Lung (tissue), 12 donors: ENCODE results near the gene ADGRE1. TPM values are rescaled to one million over a fixed set of nuclear protein-coding genes. Genes with fewer than 3 reads are reported as not detected.

Source experiments
- ATAC-seq: fragments of 200-7000 bp; cut with Tn5 transposase; one replicate; pipeline ENCODE4 v1.9.1; 2020; ENCODE audit warnings: moderate number of reproducible peaks; ENCODE audit not compliant: insufficient read depth, low FRiP score
- DNase-seq, 3 donors: peaks; one replicate each; pipeline ENCODE4 v3.0.0-alpha.2; 2013 to 2017
- H3K27ac ChIP-seq, 2 donors: one replicate each; pipeline ENCODE4 v1.5.1; 2013; ENCODE audit warnings: mild to moderate bottlenecking in 2 of 2, moderate library complexity in 2 of 2, control low read depth in 1 of 2, inconsistent platforms in 1 of 2, low read depth in 1 of 2, low read length in 1 of 2
- H3K27me3 ChIP-seq, 3 donors: one replicate each; pipeline ENCODE4 v1.5.1; 2013; ENCODE audit warnings: low read length in 2 of 3; ENCODE audit not compliant: control insufficient read depth in 3 of 3, insufficient read depth in 3 of 3
- H3K36me3 ChIP-seq, 4 donors: one replicate each; pipeline ENCODE4 v1.5.1; 2013; ENCODE audit warnings: low read length in 4 of 4, mild to moderate bottlenecking in 1 of 4, moderate library complexity in 1 of 4; ENCODE audit not compliant: control insufficient read depth in 4 of 4, insufficient read depth in 4 of 4
- H3K4me1 ChIP-seq, 5 donors: one replicate each; pipeline ENCODE4 v1.5.1; 2013; ENCODE audit warnings: low read length in 5 of 5, mild to moderate bottlenecking in 2 of 5, moderate library complexity in 1 of 5; ENCODE audit not compliant: control insufficient read depth in 5 of 5, insufficient read depth in 5 of 5
- H3K4me3 ChIP-seq: one replicate; pipeline ENCODE4 v1.5.1; 2013; ENCODE audit warnings: mild to moderate bottlenecking, control low read depth, moderate library complexity
- H3K9ac ChIP-seq, 2 donors: one replicate each; pipeline ENCODE4 v1.5.1; 2013; ENCODE audit warnings: low read length in 2 of 2, control low read depth in 1 of 2; ENCODE audit not compliant: insufficient read depth in 1 of 2
- H3K9me3 ChIP-seq, 4 donors: one replicate each; pipeline ENCODE4 v1.5.1; 2013; ENCODE audit warnings: low read length in 3 of 4, mild to moderate bottlenecking in 1 of 4, moderate library complexity in 1 of 4; ENCODE audit not compliant: control insufficient read depth in 4 of 4, insufficient read depth in 3 of 4
- CTCF ChIP-seq: IDR thresholded peaks from 2 replicates; pipeline ENCODE4 v1.5.1; 2012; ENCODE audit warnings: mild to moderate bottlenecking; ENCODE audit errors: control extremely low read depth, extremely low read depth
- WGBS, 2 donors: extraction: QIAGEN DNeasy Blood & Tissue Kit; methylation state at CpG; one replicate each; pipeline ENCODE4 v1.1.7; 2013; 5-methylcytosine and 5-hydroxymethylcytosine counted together
- polyA plus RNA-seq, 2 donors: library from polyadenylated mRNA; stranded (reverse); fragments of 200-250 nt; gene quantifications; one replicate each; pipeline ENCODE4 v1.2.1, GENCODE V29; 2013
- total RNA-seq, 2 donors: library from RNA; depleted of rRNA in 1 of 2; stranded (reverse); fragments of >200 nt in 1 of 2; gene quantifications; one replicate each; pipeline ENCODE4 v1.2.1, GENCODE V29; 2014 to 2021
- donor health status: control.
- donor health status: control.
- donor health status: Bipolar disorder and iron deficiency.
- donor health status: healthy.
- donor health status: DM: yes; HTN: yes; CAD: no.

Gene ADGRE1
- total and polyA plus RNA-seq, 4 donors = 0.45 to 40.0 (median 7.4) TPM

- WGBS, 2 donors = 51 to 75% methylated on average over 14 of the region's 14 CpGs
Measured at GRCh38 chr19:6856749-6857372, 30.5 kb upstream of the ADGRE1 start.

GRCh38 chr19:6861683-6862286 lies 25.6 kb upstream of the ADGRE1 start:
- no peak for DNase-seq
- Histone ChIP-seq H3K4me3 (no peak overlapping the region), H3K9ac (no peak overlapping the region), H3K27me3 (no peaks in the 10 kb centered on the region), H3K36me3 (peaks cover 0 to 2% (median 0%) of the 10 kb centered on the region in 4 donors), H3K27ac (no peak overlapping the region), H3K9me3 (no peaks in the 10 kb centered on the region), H3K4me1 (peaks cover 0 to 5% (median 0%) of the 10 kb centered on the region in 5 donors)
- no peak for ATAC-seq
- WGBS, 2 donors = 76 to 82% methylated on average over 10 of the region's 10 CpGs
- TF ChIP-seq CTCF = no peak

More at GRCh38 chr19:6856749-6857372, 30.5 kb upstream of the ADGRE1 start:
- Histone ChIP-seq H3K4me3 (no peak overlapping the region), H3K9me3 (no peaks in the 10 kb centered on the region), H3K9ac (no peak overlapping the region), H3K4me1 (peaks cover 0 to 5% (median 0%) of the 10 kb centered on the region in 5 donors), H3K27me3 (no peaks in the 10 kb centered on the region), H3K27ac (no peak overlapping the region), H3K36me3 (peaks cover 0 to 2% (median 0%) of the 10 kb centered on the region in 4 donors)
- TF ChIP-seq CTCF = no peak
- DNase-seq (peak; percentile 14 to 36 (median 20)), ATAC-seq (no peak)

GRCh38 chr19:6862673-6863078 lies 24.7 kb upstream of the ADGRE1 start:
- no peak overlapping the region for H3K27ac ChIP-seq
- WGBS, 2 donors = 1 to 2% methylated on average over 16 of the region's 16 CpGs

More at GRCh38 chr19:6862673-6863078, 24.7 kb upstream of the ADGRE1 start:
- ATAC-seq (peak; percentile 80), DNase-seq (peak; percentile 93 to 97 (median 94))
- Histone ChIP-seq H3K36me3 (no peaks in the 10 kb centered on the region), H3K4me3 (no peak overlapping the region), H3K4me1 (peaks cover 0 to 3% (median 0%) of the 10 kb centered on the region in 5 donors), H3K9ac (no peak overlapping the region), H3K9me3 (no peaks in the 10 kb centered on the region), H3K27me3 (no peaks in the 10 kb centered on the region)
- peak; percentile 95 for TF ChIP-seq CTCF
